ENCODE data around the gene SPATA25.

The SPATA25 gene

GRCh38 chr20:45863543-45864470 is 23.6 kb downstream of the SPATA25 start:
- DNase-seq (ENCODE audit: low read depth) = no peak

- no peak for DNase-seq (ENCODE audit: low read depth)
These were observed 26.0 kb downstream of the SPATA25 start for GRCh38 chr20:45861221-45862075.

GRCh38 chr20:45860560-45861220 is 26.7 kb downstream of the SPATA25 start:
- DNase-seq (ENCODE audit: low read depth) = no peak

GRCh38 chr20:45859916-45860315 is 27.5 kb downstream of the SPATA25 start:
- DNase-seq (ENCODE audit: low read depth) = no peak

- DNase-seq (ENCODE audit: low read depth) = no peak
These were observed 29.6 kb downstream of the SPATA25 start for GRCh38 chr20:45857882-45858216.

- DNase-seq (ENCODE audit: low read depth) = peak; percentile 100
These were observed 30.1 kb downstream of the SPATA25 start, which contains the start of the genes ACOT8 and ZSWIM3 for GRCh38 chr20:45857114-45857881. Gene ACOT8, minus strand, starts transcription at chr20:45857392. Its CDS starts 77 bp downstream, at chr20:45857315. Gene ZSWIM3, plus strand, starts transcription at chr20:45857614. Its CDS starts 212 bp downstream, at chr20:45857826.

- DNase-seq (ENCODE audit: low read depth) = no peak
These were observed 33.9 kb downstream of the SPATA25 start for GRCh38 chr20:45853484-45853883.

- DNase-seq (ENCODE audit: low read depth) = no peak
These were observed 35.1 kb downstream of the SPATA25 start for GRCh38 chr20:45852326-45852725.

- no peak for DNase-seq (ENCODE audit: low read depth)
These were observed 35.9 kb downstream of the SPATA25 start for GRCh38 chr20:45851501-45851900.

- no peak for DNase-seq (ENCODE audit: low read depth)
These were observed 36.5 kb downstream of the SPATA25 start for GRCh38 chr20:45850926-45851325.

- DNase-seq (ENCODE audit: low read depth) = no peak
These were observed 37.2 kb downstream of the SPATA25 start for GRCh38 chr20:45850238-45850637.

GRCh38 chr20:45848969-45849582 is 38.3 kb downstream of the SPATA25 start:
- DNase-seq (ENCODE audit: low read depth) = no peak

- DNase-seq (ENCODE audit: low read depth) = no peak
These were observed 39.0 kb downstream of the SPATA25 start for GRCh38 chr20:45848421-45848820.

GRCh38 chr20:45845452-45845851 is 42.0 kb downstream of the SPATA25 start:
- DNase-seq (ENCODE audit: low read depth) = no peak

- no peak for DNase-seq (ENCODE audit: low read depth)
These were observed 43.9 kb downstream of the SPATA25 start for GRCh38 chr20:45843506-45843905.

GRCh38 chr20:45842169-45842812 is 45.1 kb downstream of the SPATA25 start:
- no peak for DNase-seq (ENCODE audit: low read depth)

- DNase-seq (ENCODE audit: low read depth) = no peak
These were observed 45.9 kb downstream of the SPATA25 start for GRCh38 chr20:45841407-45842129.

GRCh38 chr20:45840700-45841198 is 46.7 kb downstream of the SPATA25 start:
- no peak for DNase-seq (ENCODE audit: low read depth)

- DNase-seq (ENCODE audit: low read depth) = no peak
These were observed 50.6 kb downstream of the SPATA25 start for GRCh38 chr20:45836841-45837240.
